ENCODE data around the gene YTHDF2. TPM values are rescaled to one million over a fixed set of nuclear protein-coding genes. Genes with fewer than 3 reads are reported as not detected.
"Not testable (repeated sequence)": the region's sequence is repeated elsewhere in the genome, so short reads cannot be mapped to it uniquely, and the experiment has no call there.

Gene YTHDF2
- total and polyA plus RNA-seq, 7 experiments from 2014 or later = 64.5 to 139 (median 71.8) TPM

- DNase-seq (no peak), ATAC-seq (no peak)
- Histone ChIP-seq H3K4me3 (ENCODE audit: low read length) (no peak overlapping the region), H3K27ac (ENCODE audit: low read depth, low read length) (no peak overlapping the region), H3K36me3 (ENCODE audit: control insufficient read depth in 2 of 3, insufficient read depth in 3 of 3, low read length in 3 of 3) (no peaks in the 10 kb centered on the region), H3K27me3 (ENCODE audit: control insufficient read depth in 2 of 2, insufficient read depth in 2 of 2, low read length in 2 of 2) (no peaks in the 10 kb centered on the region), H3K9me3 (ENCODE audit: control insufficient read depth in 2 of 3, low read length in 3 of 3) (no peaks in the 10 kb centered on the region), H3K4me1 (ENCODE audit: control insufficient read depth in 2 of 2, insufficient read depth in 2 of 2, low read length in 2 of 2) (no peaks in the 10 kb centered on the region)
- H3K36me3 Mint-ChIP-seq = no peaks in the 10 kb centered on the region
- H3K9me3 Mint-ChIP-seq = no peaks in the 10 kb centered on the region
- no peak overlapping the region for H3K27ac Mint-ChIP-seq
- intact Hi-C loops (cut with micrococcal nuclease) = no loop called here
- ChIA-PET CTCF (no interaction called here), POLR2A (no interaction called here)
- peaks cover 0 to 27% (median 0%) of the 10 kb centered on the region in 5 donors for H3K27me3 Mint-ChIP-seq
- H3K4me3 Mint-ChIP-seq = no peak overlapping the region
- peaks cover 0 to 3% (median 0%) of the 10 kb centered on the region in 7 donors for H3K4me1 Mint-ChIP-seq
Observed at GRCh38 chr1:28790377-28791035, 53.8 kb downstream of the YTHDF2 start.

GRCh38 chr1:28791929-28792328 is 55.2 kb downstream of the YTHDF2 start:
- H3K9me3 ChIP-seq (ENCODE audit: control insufficient read depth in 2 of 3, low read length in 3 of 3); H3K9me3 Mint-ChIP-seq; H3K4me1 ChIP-seq (ENCODE audit: control insufficient read depth in 2 of 2, insufficient read depth in 2 of 2, low read length in 2 of 2); CTCF ChIA-PET; H3K27me3 ChIP-seq (ENCODE audit: control insufficient read depth in 2 of 2, insufficient read depth in 2 of 2, low read length in 2 of 2); ATAC-seq; intact Hi-C loops (cut with micrococcal nuclease); H3K36me3 ChIP-seq (ENCODE audit: control insufficient read depth in 2 of 3, insufficient read depth in 3 of 3, low read length in 3 of 3); H3K27ac Mint-ChIP-seq; H3K4me3 Mint-ChIP-seq; H3K27ac ChIP-seq (ENCODE audit: low read depth, low read length); H3K4me1 Mint-ChIP-seq; H3K4me3 ChIP-seq (ENCODE audit: low read length); DNase-seq; H3K36me3 Mint-ChIP-seq; POLR2A ChIA-PET: not testable (repeated sequence)
- H3K27me3 Mint-ChIP-seq = peaks cover 0 to 32% (median 0%) of the 10 kb centered on the region in 5 donors

- H3K27ac ChIP-seq (ENCODE audit: low read depth, low read length) = no peak overlapping the region
- Mint-ChIP-seq H3K27me3 (peaks cover 0 to 39% (median 0%) of the 10 kb centered on the region in 5 donors), H3K9me3 (no peaks in the 10 kb centered on the region), H3K4me3 (no peak overlapping the region), H3K4me1 (peaks cover 0 to 5% (median 0%) of the 10 kb centered on the region in 7 donors), H3K36me3 (no peaks in the 10 kb centered on the region), H3K27ac (no peak overlapping the region)
- no peaks in the 10 kb centered on the region for H3K27me3 ChIP-seq (ENCODE audit: control insufficient read depth in 2 of 2, insufficient read depth in 2 of 2, low read length in 2 of 2)
- no peaks in the 10 kb centered on the region for H3K36me3 ChIP-seq (ENCODE audit: control insufficient read depth in 2 of 3, insufficient read depth in 3 of 3, low read length in 3 of 3)
- no peak for DNase-seq
- intact Hi-C loops (cut with micrococcal nuclease) = no loop called here
- no peak overlapping the region for H3K4me3 ChIP-seq (ENCODE audit: low read length)
- ATAC-seq = no peak
- POLR2A ChIA-PET = interaction anchor here (0.5 to 0.6 kb wide), 2 partner anchors 10 to 400 kb away, joined by 3 to 4 read pairs; no protein-coding TSS in a partner anchor
- CTCF ChIA-PET = interaction anchor here (0.7 kb wide), 1 partner anchor 410 kb away, joined by 3 read pairs; no protein-coding TSS in a partner anchor
- H3K4me1 ChIP-seq (ENCODE audit: control insufficient read depth in 2 of 2, insufficient read depth in 2 of 2, low read length in 2 of 2) = no peaks in the 10 kb centered on the region
- no peaks in the 10 kb centered on the region for H3K9me3 ChIP-seq (ENCODE audit: control insufficient read depth in 2 of 3, low read length in 3 of 3)
Observed at GRCh38 chr1:28792644-28793121, 55.9 kb downstream of the YTHDF2 start.

- H3K4me3 ChIP-seq (ENCODE audit: low read length); H3K27ac Mint-ChIP-seq; ATAC-seq; H3K27ac ChIP-seq (ENCODE audit: low read depth, low read length); H3K36me3 ChIP-seq (ENCODE audit: control insufficient read depth in 2 of 3, insufficient read depth in 3 of 3, low read length in 3 of 3); H3K27me3 ChIP-seq (ENCODE audit: control insufficient read depth in 2 of 2, insufficient read depth in 2 of 2, low read length in 2 of 2); H3K4me1 ChIP-seq (ENCODE audit: control insufficient read depth in 2 of 2, insufficient read depth in 2 of 2, low read length in 2 of 2); intact Hi-C loops (cut with micrococcal nuclease); H3K9me3 ChIP-seq (ENCODE audit: control insufficient read depth in 2 of 3, low read length in 3 of 3); H3K4me1 Mint-ChIP-seq; DNase-seq; H3K4me3 Mint-ChIP-seq; H3K9me3 Mint-ChIP-seq; H3K36me3 Mint-ChIP-seq: not testable (repeated sequence)
- H3K27me3 Mint-ChIP-seq = peaks cover 0 to 39% (median 0%) of the 10 kb centered on the region in 5 donors
- ChIA-PET POLR2A (interaction anchor here (0.8 kb wide), 1 partner anchor 9 kb away, joined by 3 read pairs; no protein-coding TSS in a partner anchor), CTCF (interaction anchor here (0.7 to 0.8 kb wide), 2 partner anchors 26 to 83 kb away, joined by 3 read pairs; no protein-coding TSS in a partner anchor)
Observed at GRCh38 chr1:28794582-28794981, 57.8 kb downstream of the YTHDF2 start.

- POLR2A ChIA-PET = no interaction called here
- Histone ChIP-seq H3K9me3 (ENCODE audit: control insufficient read depth in 2 of 3, low read length in 3 of 3) (no peaks in the 10 kb centered on the region), H3K36me3 (ENCODE audit: control insufficient read depth in 2 of 3, insufficient read depth in 3 of 3, low read length in 3 of 3) (no peaks in the 10 kb centered on the region), H3K4me3 (ENCODE audit: low read length) (no peak overlapping the region), H3K27ac (ENCODE audit: low read depth, low read length) (no peak overlapping the region), H3K27me3 (ENCODE audit: control insufficient read depth in 2 of 2, insufficient read depth in 2 of 2, low read length in 2 of 2) (no peaks in the 10 kb centered on the region), H3K4me1 (ENCODE audit: control insufficient read depth in 2 of 2, insufficient read depth in 2 of 2, low read length in 2 of 2) (no peaks in the 10 kb centered on the region)
- DNase-seq = no peak
- H3K27me3 Mint-ChIP-seq = peaks cover 0 to 34% (median 0%) of the 10 kb centered on the region in 5 donors
- peak overlapping the region in 1 of 10 donors; percentile 18 for H3K4me3 Mint-ChIP-seq
- peaks cover 0 to 8% (median 0%) of the 10 kb centered on the region in 7 donors for H3K4me1 Mint-ChIP-seq
- H3K9me3 Mint-ChIP-seq = no peaks in the 10 kb centered on the region
- no peaks in the 10 kb centered on the region for H3K36me3 Mint-ChIP-seq
- intact Hi-C loops (cut with micrococcal nuclease) = no loop called here
- CTCF ChIA-PET = interaction anchor here (1.1 kb wide), 1 partner anchor 12 kb away, joined by 3 read pairs; no protein-coding TSS in a partner anchor
- no peak for ATAC-seq
- H3K27ac Mint-ChIP-seq = no peak overlapping the region
Observed at GRCh38 chr1:28796352-28797211, 59.8 kb downstream of the YTHDF2 start.

GRCh38 chr1:28800324-28800723 is 63.6 kb downstream of the YTHDF2 start:
- Histone ChIP-seq H3K4me3 (ENCODE audit: low read length) (no peak overlapping the region), H3K4me1 (ENCODE audit: control insufficient read depth in 2 of 2, insufficient read depth in 2 of 2, low read length in 2 of 2) (no peaks in the 10 kb centered on the region), H3K27me3 (ENCODE audit: control insufficient read depth in 2 of 2, insufficient read depth in 2 of 2, low read length in 2 of 2) (no peaks in the 10 kb centered on the region), H3K36me3 (ENCODE audit: control insufficient read depth in 2 of 3, insufficient read depth in 3 of 3, low read length in 3 of 3) (no peaks in the 10 kb centered on the region), H3K27ac (ENCODE audit: low read depth, low read length) (no peak overlapping the region), H3K9me3 (ENCODE audit: control insufficient read depth in 2 of 3, low read length in 3 of 3) (no peaks in the 10 kb centered on the region)
- ATAC-seq (no peak), DNase-seq (no peak)
- H3K36me3 Mint-ChIP-seq = no peaks in the 10 kb centered on the region
- H3K27me3 Mint-ChIP-seq = peaks cover 0 to 25% (median 0%) of the 10 kb centered on the region in 5 donors
- peaks cover 0 to 8% (median 0%) of the 10 kb centered on the region in 7 donors for H3K4me1 Mint-ChIP-seq
- no peaks in the 10 kb centered on the region for H3K9me3 Mint-ChIP-seq
- CTCF ChIA-PET = no interaction called here
- no peak overlapping the region for H3K27ac Mint-ChIP-seq
- H3K4me3 Mint-ChIP-seq = no peak overlapping the region
- intact Hi-C loops (cut with micrococcal nuclease) = no loop called here
- POLR2A ChIA-PET = no interaction called here

All from naive thymus-derived CD4-positive, alpha-beta T cell (primary cell).